GM12875 (cell line): ENCODE data around the gene KCNQ2.

Experiments
- H3K4me3 ChIP-seq: one replicate; pipeline ENCODE4 v1.5.1; 2011; ENCODE audit warnings: low read depth, low read length, control low read depth
- CTCF ChIP-seq: IDR thresholded peaks from 2 replicates; pipeline ENCODE4 v1.5.1; 2011; ENCODE audit warnings: low read depth, mild to moderate bottlenecking, control low read depth, inconsistent platforms, low read length, moderate library complexity, borderline replicate concordance; ENCODE audit not compliant: insufficient read depth

Gene KCNQ2

GRCh38 chr20:63377951-63378381, 94.5 kb downstream of the KCNQ2 start:
- TF ChIP-seq CTCF = no peak
- H3K4me3 ChIP-seq = no peak overlapping the region

- no peak overlapping the region for H3K4me3 ChIP-seq
- TF ChIP-seq CTCF = no peak
Observed at GRCh38 chr20:63377256-63377941, 95.1 kb downstream of the KCNQ2 start.

GRCh38 chr20:63376283-63377250, 95.9 kb downstream of the KCNQ2 start:
- TF ChIP-seq CTCF = no peak

GRCh38 chr20:63375438-63375837, 97.0 kb downstream of the KCNQ2 start:
- H3K4me3 ChIP-seq = no peak overlapping the region
- no peak for TF ChIP-seq CTCF

More at GRCh38 chr20:63376283-63377250, 95.9 kb downstream of the KCNQ2 start:
- no peak overlapping the region for H3K4me3 ChIP-seq

GRCh38 chr20:63374504-63374903, 98.0 kb downstream of the KCNQ2 start:
- H3K4me3 ChIP-seq = no peak overlapping the region
- no peak for TF ChIP-seq CTCF

GRCh38 chr20:63373996-63374395, 98.5 kb downstream of the KCNQ2 start:
- no peak overlapping the region for H3K4me3 ChIP-seq
- TF ChIP-seq CTCF = no peak
